Activated CD8-positive, alpha-beta memory T cell treated with anti-CD3 and anti-CD28 coated beads, Interleukin-2, amount 50 U/mL, for 48 hours (primary cell): ENCODE measurements around the gene DHRS4L2.
"Not testable (repeated sequence)": the region's sequence is repeated elsewhere in the genome, so short reads cannot be mapped to it uniquely, and the experiment has no call there.

ENCODE experiments used
- DNase-seq: peaks from one replicate; pipeline ENCODE4 v3.0.0-alpha.2; 2020

The DHRS4L2 gene

GRCh38 chr14:24020520-24020919 is 31.8 kb downstream of the DHRS4L2 start:
- DNase-seq: not testable (repeated sequence)

- DNase-seq: not testable (repeated sequence)
Observed at GRCh38 chr14:24024939-24025418, 36.2 kb downstream of the DHRS4L2 start.

- not testable (repeated sequence) for DNase-seq
Observed at GRCh38 chr14:24029687-24030086, 41.0 kb downstream of the DHRS4L2 start.

GRCh38 chr14:24031331-24031730 is 42.6 kb downstream of the DHRS4L2 start:
- not testable (repeated sequence) for DNase-seq

- DNase-seq: no peak
Observed at GRCh38 chr14:24032727-24033418, 44.1 kb downstream of the DHRS4L2 start.

GRCh38 chr14:24035769-24036168 is 47.0 kb downstream of the DHRS4L2 start:
- not testable (repeated sequence) for DNase-seq

GRCh38 chr14:24036169-24036962 is 47.6 kb downstream of the DHRS4L2 start:
- peak; percentile 80 for DNase-seq

- not testable (repeated sequence) for DNase-seq
Observed at GRCh38 chr14:24036963-24037657, 48.4 kb downstream of the DHRS4L2 start.

GRCh38 chr14:24037658-24038037 is 48.9 kb downstream of the DHRS4L2 start:
- DNase-seq: no peak

- no peak for DNase-seq
Observed at GRCh38 chr14:24038686-24039085, 50.0 kb downstream of the DHRS4L2 start.

- no peak for DNase-seq
Observed at GRCh38 chr14:24040692-24041091, 52.0 kb downstream of the DHRS4L2 start.

GRCh38 chr14:24042746-24043145 is 54.0 kb downstream of the DHRS4L2 start:
- no peak for DNase-seq

GRCh38 chr14:24049002-24049401 is 60.3 kb downstream of the DHRS4L2 start:
- not testable (repeated sequence) for DNase-seq

GRCh38 chr14:24050753-24051152 is 62.0 kb downstream of the DHRS4L2 start:
- DNase-seq: not testable (repeated sequence)

- no peak for DNase-seq
Observed at GRCh38 chr14:24051176-24051788, 62.6 kb downstream of the DHRS4L2 start.

- peak; percentile 81 for DNase-seq
Observed at GRCh38 chr14:24051789-24052655, 63.3 kb downstream of the DHRS4L2 start, which contains the start of gene CARMIL3. TSS of gene CARMIL3 (plus strand) at chr14:24052009. CDS start at chr14:24052154, 145 bp downstream.

GRCh38 chr14:24052656-24053547 is 64.2 kb downstream of the DHRS4L2 start:
- peak; percentile 71 for DNase-seq

- peak; percentile 51 for DNase-seq
Observed at GRCh38 chr14:24053548-24054323, 65.0 kb downstream of the DHRS4L2 start.

GRCh38 chr14:24054324-24054641 is 65.6 kb downstream of the DHRS4L2 start:
- no peak for DNase-seq

- DNase-seq: no peak
Observed at GRCh38 chr14:24054646-24055045, 65.9 kb downstream of the DHRS4L2 start.
